ENCODE measurements around the gene CIB4. TPM values are rescaled to one million over a fixed set of nuclear protein-coding genes. Genes with fewer than 3 reads are reported as not detected.

Gene CIB4
- total RNA-seq, 1 donor from 2014 or later: not detected

- Histone ChIP-seq H3K9me3 (ENCODE audit: control insufficient read depth in 3 of 3, low read length in 3 of 3) (no peaks in the 10 kb centered on the region), H3K4me3 (ENCODE audit: low read length in 3 of 3) (no peak overlapping the region), H3K36me3 (ENCODE audit: control insufficient read depth in 3 of 3, insufficient read depth in 3 of 3, low read length in 3 of 3) (no peaks in the 10 kb centered on the region), H3K27me3 (ENCODE audit: control insufficient read depth in 3 of 3, insufficient read depth in 3 of 3, low read length in 3 of 3) (peaks cover 47 to 78% (median 64%) of the 10 kb centered on the region in 3 donors), H3K4me1 (ENCODE audit: control insufficient read depth in 3 of 3, insufficient read depth in 3 of 3, low read length in 3 of 3) (peaks cover 13 to 19% (median 14%) of the 10 kb centered on the region in 3 donors), H3K27ac (ENCODE audit: low read depth, low read length) (no peak overlapping the region), H3K9ac (ENCODE audit: low read depth in 1 of 3, low read length in 3 of 3) (no peak overlapping the region)
These were observed 75.1 kb downstream of the CIB4 start for GRCh38 chr2:26566081-26566375.

- no peak overlapping the region for H3K4me3 ChIP-seq (ENCODE audit: low read length in 3 of 3)
- H3K9ac ChIP-seq (ENCODE audit: low read depth in 1 of 3, low read length in 3 of 3): no peak overlapping the region
- H3K27me3 ChIP-seq (ENCODE audit: control insufficient read depth in 3 of 3, insufficient read depth in 3 of 3, low read length in 3 of 3): peaks cover 45 to 72% (median 53%) of the 10 kb centered on the region in 3 donors
- peaks cover 13 to 19% (median 14%) of the 10 kb centered on the region in 3 donors for H3K4me1 ChIP-seq (ENCODE audit: control insufficient read depth in 3 of 3, insufficient read depth in 3 of 3, low read length in 3 of 3)
- no peaks in the 10 kb centered on the region for H3K36me3 ChIP-seq (ENCODE audit: control insufficient read depth in 3 of 3, insufficient read depth in 3 of 3, low read length in 3 of 3)
- no peaks in the 10 kb centered on the region for H3K9me3 ChIP-seq (ENCODE audit: control insufficient read depth in 3 of 3, low read length in 3 of 3)
- no peak overlapping the region for H3K27ac ChIP-seq (ENCODE audit: low read depth, low read length)
These were observed 77.0 kb downstream of the CIB4 start for GRCh38 chr2:26564121-26564644.

GRCh38 chr2:26563686-26564085 is 77.5 kb downstream of the CIB4 start:
- Histone ChIP-seq H3K27ac (ENCODE audit: low read depth, low read length) (no peak overlapping the region), H3K4me1 (ENCODE audit: control insufficient read depth in 3 of 3, insufficient read depth in 3 of 3, low read length in 3 of 3) (peaks cover 13 to 19% (median 14%) of the 10 kb centered on the region in 3 donors), H3K4me3 (ENCODE audit: low read length in 3 of 3) (no peak overlapping the region), H3K9me3 (ENCODE audit: control insufficient read depth in 3 of 3, low read length in 3 of 3) (no peaks in the 10 kb centered on the region), H3K9ac (ENCODE audit: low read depth in 1 of 3, low read length in 3 of 3) (no peak overlapping the region), H3K36me3 (ENCODE audit: control insufficient read depth in 3 of 3, insufficient read depth in 3 of 3, low read length in 3 of 3) (no peaks in the 10 kb centered on the region), H3K27me3 (ENCODE audit: control insufficient read depth in 3 of 3, insufficient read depth in 3 of 3, low read length in 3 of 3) (peaks cover 43 to 73% (median 55%) of the 10 kb centered on the region in 3 donors)

- peak overlapping the region; percentile 33 to 56 (median 50) for H3K9ac ChIP-seq (ENCODE audit: low read depth in 1 of 3, low read length in 3 of 3)
- peak overlapping the region; percentile 49 to 61 (median 59) for H3K4me3 ChIP-seq (ENCODE audit: low read length in 3 of 3)
- no peak overlapping the region for H3K27ac ChIP-seq (ENCODE audit: low read depth, low read length)
- H3K4me1 ChIP-seq (ENCODE audit: control insufficient read depth in 3 of 3, insufficient read depth in 3 of 3, low read length in 3 of 3): peaks cover 13 to 19% (median 14%) of the 10 kb centered on the region in 3 donors
- no peaks in the 10 kb centered on the region for H3K36me3 ChIP-seq (ENCODE audit: control insufficient read depth in 3 of 3, insufficient read depth in 3 of 3, low read length in 3 of 3)
- no peaks in the 10 kb centered on the region for H3K9me3 ChIP-seq (ENCODE audit: control insufficient read depth in 3 of 3, low read length in 3 of 3)
- peaks cover 43 to 70% (median 56%) of the 10 kb centered on the region in 3 donors for H3K27me3 ChIP-seq (ENCODE audit: control insufficient read depth in 3 of 3, insufficient read depth in 3 of 3, low read length in 3 of 3)
These were observed 78.1 kb downstream of the CIB4 start for GRCh38 chr2:26562811-26563645.

GRCh38 chr2:26561918-26562810 is 79.0 kb downstream of the CIB4 start:
- no peak overlapping the region for H3K27ac ChIP-seq (ENCODE audit: low read depth, low read length)
- H3K9me3 ChIP-seq (ENCODE audit: control insufficient read depth in 3 of 3, low read length in 3 of 3): no peaks in the 10 kb centered on the region
- peaks cover 43 to 63% (median 58%) of the 10 kb centered on the region in 3 donors for H3K27me3 ChIP-seq (ENCODE audit: control insufficient read depth in 3 of 3, insufficient read depth in 3 of 3, low read length in 3 of 3)
- H3K9ac ChIP-seq (ENCODE audit: low read depth in 1 of 3, low read length in 3 of 3): peak overlapping the region in 2 of 3 donors; percentile 50 to 56
- H3K4me1 ChIP-seq (ENCODE audit: control insufficient read depth in 3 of 3, insufficient read depth in 3 of 3, low read length in 3 of 3): peaks cover 13 to 19% (median 14%) of the 10 kb centered on the region in 3 donors
- no peaks in the 10 kb centered on the region for H3K36me3 ChIP-seq (ENCODE audit: control insufficient read depth in 3 of 3, insufficient read depth in 3 of 3, low read length in 3 of 3)
- peak overlapping the region; percentile 49 to 61 (median 59) for H3K4me3 ChIP-seq (ENCODE audit: low read length in 3 of 3)

GRCh38 chr2:26561376-26561775 is 79.8 kb downstream of the CIB4 start:
- no peak overlapping the region for H3K4me3 ChIP-seq (ENCODE audit: low read length in 3 of 3)
- no peaks in the 10 kb centered on the region for H3K36me3 ChIP-seq (ENCODE audit: control insufficient read depth in 3 of 3, insufficient read depth in 3 of 3, low read length in 3 of 3)
- H3K27ac ChIP-seq (ENCODE audit: low read depth, low read length): no peak overlapping the region
- no peaks in the 10 kb centered on the region for H3K9me3 ChIP-seq (ENCODE audit: control insufficient read depth in 3 of 3, low read length in 3 of 3)
- peaks cover 13 to 19% (median 14%) of the 10 kb centered on the region in 3 donors for H3K4me1 ChIP-seq (ENCODE audit: control insufficient read depth in 3 of 3, insufficient read depth in 3 of 3, low read length in 3 of 3)
- H3K9ac ChIP-seq (ENCODE audit: low read depth in 1 of 3, low read length in 3 of 3): no peak overlapping the region
- H3K27me3 ChIP-seq (ENCODE audit: control insufficient read depth in 3 of 3, insufficient read depth in 3 of 3, low read length in 3 of 3): peaks cover 38 to 62% (median 62%) of the 10 kb centered on the region in 3 donors

GRCh38 chr2:26560892-26561291 is 80.3 kb downstream of the CIB4 start:
- Histone ChIP-seq H3K27ac (ENCODE audit: low read depth, low read length) (no peak overlapping the region), H3K4me3 (ENCODE audit: low read length in 3 of 3) (no peak overlapping the region), H3K9me3 (ENCODE audit: control insufficient read depth in 3 of 3, low read length in 3 of 3) (no peaks in the 10 kb centered on the region), H3K4me1 (ENCODE audit: control insufficient read depth in 3 of 3, insufficient read depth in 3 of 3, low read length in 3 of 3) (peaks cover 13 to 19% (median 14%) of the 10 kb centered on the region in 3 donors), H3K36me3 (ENCODE audit: control insufficient read depth in 3 of 3, insufficient read depth in 3 of 3, low read length in 3 of 3) (no peaks in the 10 kb centered on the region), H3K27me3 (ENCODE audit: control insufficient read depth in 3 of 3, insufficient read depth in 3 of 3, low read length in 3 of 3) (peaks cover 33 to 59% (median 57%) of the 10 kb centered on the region in 3 donors), H3K9ac (ENCODE audit: low read depth in 1 of 3, low read length in 3 of 3) (no peak overlapping the region)

- H3K27me3 ChIP-seq (ENCODE audit: control insufficient read depth in 3 of 3, insufficient read depth in 3 of 3, low read length in 3 of 3): peaks cover 24 to 50% (median 47%) of the 10 kb centered on the region in 3 donors
- no peaks in the 10 kb centered on the region for H3K9me3 ChIP-seq (ENCODE audit: control insufficient read depth in 3 of 3, low read length in 3 of 3)
- H3K36me3 ChIP-seq (ENCODE audit: control insufficient read depth in 3 of 3, insufficient read depth in 3 of 3, low read length in 3 of 3): no peaks in the 10 kb centered on the region
- H3K4me1 ChIP-seq (ENCODE audit: control insufficient read depth in 3 of 3, insufficient read depth in 3 of 3, low read length in 3 of 3): peaks cover 13 to 19% (median 14%) of the 10 kb centered on the region in 3 donors
- no peak overlapping the region for H3K4me3 ChIP-seq (ENCODE audit: low read length in 3 of 3)
- H3K9ac ChIP-seq (ENCODE audit: low read depth in 1 of 3, low read length in 3 of 3): no peak overlapping the region
- no peak overlapping the region for H3K27ac ChIP-seq (ENCODE audit: low read depth, low read length)
These were observed 81.6 kb downstream of the CIB4 start for GRCh38 chr2:26559556-26559955.

- H3K4me3 ChIP-seq (ENCODE audit: low read length in 3 of 3): no peak overlapping the region
- H3K36me3 ChIP-seq (ENCODE audit: control insufficient read depth in 3 of 3, insufficient read depth in 3 of 3, low read length in 3 of 3): no peaks in the 10 kb centered on the region
- H3K27me3 ChIP-seq (ENCODE audit: control insufficient read depth in 3 of 3, insufficient read depth in 3 of 3, low read length in 3 of 3): peaks cover 19 to 45% (median 42%) of the 10 kb centered on the region in 3 donors
- peaks cover 13 to 19% (median 14%) of the 10 kb centered on the region in 3 donors for H3K4me1 ChIP-seq (ENCODE audit: control insufficient read depth in 3 of 3, insufficient read depth in 3 of 3, low read length in 3 of 3)
- H3K9me3 ChIP-seq (ENCODE audit: control insufficient read depth in 3 of 3, low read length in 3 of 3): no peaks in the 10 kb centered on the region
- no peak overlapping the region for H3K27ac ChIP-seq (ENCODE audit: low read depth, low read length)
- H3K9ac ChIP-seq (ENCODE audit: low read depth in 1 of 3, low read length in 3 of 3): no peak overlapping the region
These were observed 82.1 kb downstream of the CIB4 start for GRCh38 chr2:26559044-26559405.

Measured in skeletal muscle tissue (tissue), 4 donors.